Fibroblast of skin of left biceps (primary cell): ENCODE results near the gene ABCB11.

ENCODE experiments used
- DNase-seq, 2 experiments: peaks; one replicate each; pipeline ENCODE4 v3.0.0-alpha.2; 2013; ENCODE audit warnings: low read depth in 2 of 2

The ABCB11 gene

DNA sequence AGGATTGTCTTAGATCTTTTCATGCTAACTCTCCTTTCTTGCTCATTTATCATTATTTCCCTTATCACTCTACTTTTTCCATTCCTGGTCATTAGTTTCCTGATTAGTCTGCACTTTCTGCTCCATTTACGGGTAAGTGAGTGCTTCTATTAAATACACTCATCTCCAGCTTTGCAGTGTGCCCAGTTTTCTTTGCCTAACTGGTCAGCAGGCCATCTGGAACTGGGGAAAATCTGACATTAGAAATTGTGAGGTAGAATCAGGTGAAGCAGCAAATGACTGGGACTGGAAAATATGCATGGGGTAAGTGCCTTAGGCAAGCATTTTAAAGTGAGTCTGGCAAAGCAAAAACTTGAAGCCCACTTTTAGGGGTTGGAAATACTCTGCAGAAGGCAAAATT is 100.9 kb downstream of the ABCB11 start:
- DNase-seq: no peak

DNA sequence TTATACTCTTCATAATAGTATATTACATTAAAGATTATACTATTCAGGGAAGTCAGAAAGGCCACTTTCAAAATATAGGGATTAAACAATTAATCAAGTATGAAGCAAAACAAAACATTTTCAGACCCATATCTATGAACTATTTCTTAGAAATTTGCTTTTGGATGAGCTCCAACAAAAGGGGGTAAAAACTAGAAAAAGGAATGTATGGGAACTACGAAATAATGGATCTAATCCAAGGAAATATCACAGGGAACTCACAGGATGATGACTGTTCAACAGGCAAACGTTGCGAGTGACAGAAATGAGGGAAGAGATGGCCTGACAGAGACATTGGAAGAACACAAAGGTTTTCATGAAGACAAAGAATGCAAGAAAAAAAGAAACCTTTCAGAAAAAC is 102.1 kb downstream of the ABCB11 start:
- DNase-seq: no peak

DNA sequence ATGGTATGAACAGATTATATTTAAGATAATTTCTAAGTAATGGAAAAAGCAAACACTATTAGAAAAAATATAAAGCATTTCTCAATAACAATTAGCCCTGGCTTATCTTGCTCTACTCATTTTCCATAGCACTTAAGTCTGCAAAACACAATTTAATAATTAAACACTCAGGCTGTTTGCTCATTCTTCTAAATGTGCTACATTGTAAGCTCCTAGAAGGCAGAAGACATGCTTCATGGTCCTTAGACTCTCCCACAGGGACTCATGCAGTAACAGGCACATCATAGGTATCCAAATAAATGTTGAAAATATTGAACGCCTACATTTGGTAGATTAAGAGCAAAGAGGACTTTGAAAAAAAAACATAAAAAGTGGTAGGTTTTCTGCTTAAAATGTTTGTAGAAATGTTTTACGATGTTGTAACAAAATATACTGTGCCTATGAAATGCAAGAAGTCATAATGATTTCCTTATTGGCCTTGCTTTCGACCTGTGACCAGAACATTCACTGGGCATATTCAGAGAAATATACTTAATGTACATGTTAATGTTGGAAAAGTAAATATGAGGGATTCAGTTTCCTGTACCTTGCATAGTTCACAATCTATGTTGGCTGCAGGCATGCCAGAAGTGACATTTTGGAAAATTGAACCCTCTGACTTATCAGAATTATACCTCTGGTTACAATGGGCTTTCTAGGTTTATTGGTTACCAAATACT is 102.9 kb downstream of the ABCB11 start:
- no peak for DNase-seq

DNA sequence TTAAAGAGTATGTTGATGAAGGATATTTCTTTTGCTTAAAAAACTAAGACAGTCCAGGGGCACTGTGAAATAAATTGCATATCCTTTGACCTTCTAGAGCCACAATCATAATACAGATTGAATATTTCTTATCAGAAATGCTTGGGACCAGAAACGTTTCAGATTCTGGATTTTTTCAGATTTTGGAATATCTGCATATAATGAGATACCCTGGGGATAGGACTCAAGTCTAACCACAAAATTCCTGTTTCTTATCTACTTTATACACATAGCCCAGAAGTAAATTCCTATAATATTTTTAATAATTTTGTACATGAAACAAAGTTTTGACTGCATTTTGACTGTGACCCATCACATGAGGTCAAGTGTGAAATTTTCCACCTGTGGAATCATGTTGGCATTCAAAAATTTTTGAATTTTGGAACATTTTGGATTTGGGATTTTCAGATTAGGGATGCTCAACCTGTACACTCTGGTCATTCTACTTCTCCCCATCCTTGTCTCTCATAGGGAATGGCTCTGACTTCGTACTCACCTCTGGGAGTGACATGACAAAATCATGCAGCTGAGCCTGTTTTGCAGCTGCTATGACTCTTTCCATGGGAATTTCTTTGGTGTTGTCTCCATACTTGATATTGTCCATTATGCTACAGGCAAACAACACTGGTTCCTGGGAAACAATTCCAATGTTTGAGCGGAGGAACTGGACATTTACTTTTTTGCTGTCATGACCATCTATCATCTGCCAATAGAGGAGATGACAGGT is 104.3 kb downstream of the ABCB11 start:
- no peak for DNase-seq

DNA sequence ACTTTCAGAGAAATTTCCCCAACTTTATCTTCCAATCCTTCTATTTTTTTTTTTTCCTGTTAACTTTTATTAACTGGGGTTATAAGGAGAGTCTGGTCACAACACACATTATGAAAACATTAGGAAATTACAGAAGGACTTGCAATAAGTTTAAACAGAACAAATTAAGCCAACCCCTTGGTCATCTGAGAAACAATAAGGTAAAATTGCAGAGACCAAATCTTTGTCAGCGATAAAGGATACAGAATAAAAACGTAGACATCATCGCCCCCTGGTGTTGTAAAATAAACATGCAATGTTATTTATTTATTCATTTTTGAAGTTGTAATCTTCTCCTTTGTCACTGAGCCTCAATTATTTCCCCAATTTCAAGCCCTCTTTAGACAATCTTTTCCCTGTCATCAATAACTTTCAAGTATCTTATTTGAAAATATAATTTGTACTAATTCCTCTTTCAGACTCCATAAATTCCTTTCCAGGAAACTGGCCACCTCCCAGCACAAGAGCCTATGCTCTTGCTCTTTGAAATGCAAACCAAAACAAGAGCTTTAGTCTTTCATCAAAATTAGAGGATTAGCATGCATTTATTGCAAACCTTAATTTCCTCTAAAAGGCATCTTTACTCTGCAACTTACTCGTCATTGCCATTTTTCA is 110.5 kb downstream of the ABCB11 start:
- no peak for DNase-seq

DNA sequence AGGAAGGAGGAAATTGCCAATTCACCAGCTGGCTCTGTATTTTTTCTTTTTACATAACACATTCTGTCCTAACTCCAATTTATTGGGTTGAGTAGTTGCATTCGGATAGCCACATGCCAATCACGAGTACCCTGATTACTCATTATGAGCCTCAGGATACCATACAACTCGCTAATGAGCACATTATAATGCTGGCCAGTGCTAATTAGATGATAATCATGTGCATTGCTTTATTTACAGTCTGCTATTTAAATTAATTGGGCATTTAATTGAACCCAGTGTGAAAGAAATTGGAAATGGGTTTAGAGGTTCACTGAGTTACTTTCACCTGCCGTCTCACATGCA is 114.8 kb downstream of the ABCB11 start:
- DNase-seq: no peak

DNA sequence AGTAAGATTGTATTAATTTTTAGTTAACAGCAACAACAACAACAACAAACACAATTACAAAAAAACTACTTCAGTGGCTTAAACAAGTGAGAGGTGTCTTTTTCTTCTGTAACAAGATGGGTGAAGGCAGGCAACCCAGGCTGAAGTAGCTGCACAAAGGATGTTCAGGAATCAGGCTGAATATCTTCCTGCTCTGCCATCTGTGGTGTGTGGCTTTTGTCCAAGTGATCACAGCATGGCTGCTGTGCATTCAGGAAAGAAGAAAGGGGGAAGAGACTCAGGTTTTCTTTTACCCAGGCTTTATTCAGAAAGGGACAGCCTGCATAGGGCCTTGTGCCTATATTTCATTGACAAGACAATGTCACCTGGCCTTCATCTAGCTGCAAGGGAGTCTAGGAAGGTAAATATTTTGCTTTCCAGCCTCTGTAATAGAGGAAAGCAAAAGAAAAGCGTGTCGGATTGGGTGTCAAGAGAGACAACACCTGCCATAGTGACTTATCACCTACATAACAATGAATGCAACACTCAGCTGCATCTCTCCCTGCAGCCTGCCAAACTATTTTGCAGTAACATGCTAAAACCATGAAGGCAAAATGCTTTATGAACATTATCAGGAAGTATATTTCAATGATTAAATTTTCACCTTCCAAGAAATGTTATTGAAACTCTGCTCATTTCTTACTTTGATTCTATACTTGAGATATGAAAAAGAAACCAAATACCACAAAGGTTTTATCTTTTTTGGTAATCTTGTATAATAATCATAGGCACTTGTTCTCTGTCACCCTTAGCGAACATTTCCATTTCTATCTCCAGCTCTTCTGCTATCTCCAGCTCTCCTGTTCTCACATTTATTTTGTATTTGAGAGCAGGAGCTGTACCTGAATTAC is 115.4 kb downstream of the ABCB11 start:
- no peak for DNase-seq

DNA sequence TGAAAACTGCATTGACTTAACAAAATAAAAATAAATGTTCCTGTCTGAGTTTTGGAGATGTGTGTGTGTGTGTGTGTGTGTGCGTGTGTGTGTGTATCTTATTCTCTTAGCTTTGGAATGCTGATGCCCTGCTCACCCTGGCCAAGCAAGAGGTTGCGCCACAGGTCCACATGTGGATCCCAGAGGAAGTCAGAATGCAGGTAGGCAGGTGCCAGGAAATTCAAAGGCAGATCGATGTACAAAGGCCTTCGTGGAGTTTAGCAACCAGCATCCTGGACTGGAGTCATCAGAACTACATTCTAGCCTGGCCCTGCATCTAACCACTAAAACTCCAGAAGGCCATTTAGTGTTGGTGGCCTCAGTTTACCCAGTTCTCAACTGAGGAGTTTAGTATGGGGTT is 117.6 kb downstream of the ABCB11 start:
- no peak for DNase-seq

DNA sequence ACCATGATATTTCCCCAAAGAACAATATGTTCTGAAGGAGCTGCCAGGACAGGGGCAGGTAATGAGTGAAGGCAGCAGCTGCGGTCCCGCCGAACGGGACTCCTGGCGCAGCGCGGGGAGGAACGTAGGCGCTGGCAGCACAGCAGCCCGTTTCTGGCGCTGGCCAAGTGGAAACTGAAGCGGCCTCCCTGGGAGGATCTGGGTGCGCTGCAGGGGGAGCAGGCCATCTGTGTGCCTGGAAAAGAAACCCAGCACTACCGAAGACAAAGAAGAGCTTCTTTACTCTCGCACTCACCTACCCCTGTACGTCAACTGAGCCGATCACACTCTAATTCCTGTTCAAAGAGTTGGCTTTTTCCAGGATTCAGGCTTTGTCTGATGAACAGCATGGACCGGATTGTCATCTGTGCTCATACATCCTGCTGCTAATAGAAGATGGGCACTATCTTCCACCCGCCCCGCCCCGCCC is 118.2 kb downstream of the ABCB11 start:
- no peak for DNase-seq

DNA sequence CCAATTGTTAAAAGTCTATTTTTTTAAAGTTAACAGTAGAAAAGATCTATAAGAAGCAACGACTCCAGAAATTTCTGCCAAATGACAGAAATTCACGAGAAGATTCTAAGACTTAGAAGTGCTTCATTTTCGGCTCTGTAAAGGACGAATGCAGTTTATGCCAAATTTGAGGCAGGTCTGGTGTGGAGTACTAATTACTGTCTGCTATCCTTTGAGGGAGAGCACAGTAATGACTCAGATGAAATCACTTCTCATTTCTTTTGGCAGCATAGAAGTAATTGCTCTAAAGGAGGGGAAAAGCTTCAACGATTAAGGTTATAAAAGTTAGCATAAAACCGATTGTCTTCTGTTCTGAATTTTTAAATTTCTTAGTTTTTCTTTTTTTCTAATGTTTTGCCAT is 118.7 kb downstream of the ABCB11 start:
- DNase-seq: no peak

DNA sequence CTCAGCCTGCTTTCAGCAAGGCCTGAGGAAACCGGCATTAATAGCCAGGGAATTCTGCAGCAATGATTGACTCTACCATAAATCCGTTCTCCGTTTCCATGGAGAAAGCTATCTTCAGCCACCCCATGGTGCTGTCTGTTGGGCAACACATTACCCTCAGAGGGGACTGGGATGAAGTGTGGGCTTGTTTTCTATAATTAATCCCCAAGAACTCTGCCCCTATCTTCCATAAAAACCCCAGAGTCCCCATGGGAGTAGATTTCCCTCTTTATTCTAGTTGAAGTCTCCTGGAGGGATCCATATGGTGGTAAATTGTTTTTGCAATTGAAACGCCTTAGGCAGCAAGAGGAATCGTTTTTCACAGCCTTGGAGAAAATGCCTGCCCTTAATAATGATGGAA is 120.8 kb downstream of the ABCB11 start:
- no peak for DNase-seq

DNA sequence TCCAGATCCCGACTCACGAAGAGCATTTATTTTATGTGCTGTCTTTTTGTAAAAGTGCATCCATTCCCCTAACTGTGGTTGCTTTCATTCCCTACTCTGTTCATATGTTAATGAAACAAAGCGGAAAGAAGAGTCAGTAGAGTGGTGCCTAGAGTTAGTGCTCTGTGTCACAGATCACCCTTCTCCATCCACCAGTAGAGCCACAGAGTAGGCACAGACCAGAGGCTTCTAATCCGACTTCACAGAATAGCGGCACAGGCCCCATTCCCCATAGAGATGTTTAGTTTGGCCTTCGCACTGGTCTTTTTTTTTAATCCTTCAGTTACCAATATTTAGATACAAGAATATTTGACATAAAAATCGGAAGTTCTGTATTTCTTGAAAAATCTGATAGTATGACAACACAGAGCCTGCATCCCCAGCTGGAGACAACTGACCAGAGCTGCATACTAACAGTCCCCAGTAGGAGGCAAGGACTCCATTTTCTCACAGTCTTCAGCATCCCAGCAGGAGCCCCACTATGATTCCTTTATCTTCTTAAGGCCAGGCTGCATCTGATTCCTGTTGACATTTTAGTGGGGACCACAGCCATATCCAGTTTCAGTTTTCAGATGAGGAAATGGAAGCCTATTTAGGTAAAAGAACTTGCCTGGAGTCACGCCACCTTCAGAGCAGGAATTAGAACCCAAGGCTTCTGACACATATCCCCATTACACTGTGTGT is 123.0 kb downstream of the ABCB11 start:
- DNase-seq: no peak

DNA sequence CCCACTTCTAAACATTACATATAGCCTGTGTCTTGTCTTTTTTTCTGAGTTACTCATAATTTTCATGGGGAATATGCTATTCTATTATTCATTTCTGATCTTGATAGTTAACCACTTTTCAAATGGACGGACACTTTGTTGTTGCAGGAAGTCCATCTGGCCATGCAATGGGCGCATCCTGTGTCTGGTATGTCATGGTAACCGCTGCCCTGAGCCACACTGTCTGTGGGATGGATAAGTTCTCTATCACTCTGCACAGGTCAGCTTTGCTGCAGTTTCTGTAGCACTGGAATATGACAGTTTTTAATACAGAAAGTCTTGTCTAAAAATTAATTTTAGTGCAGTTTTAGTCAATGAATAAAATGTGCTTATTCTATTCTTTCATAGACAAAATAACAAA is 126.8 kb downstream of the ABCB11 start:
- no peak for DNase-seq

DNA sequence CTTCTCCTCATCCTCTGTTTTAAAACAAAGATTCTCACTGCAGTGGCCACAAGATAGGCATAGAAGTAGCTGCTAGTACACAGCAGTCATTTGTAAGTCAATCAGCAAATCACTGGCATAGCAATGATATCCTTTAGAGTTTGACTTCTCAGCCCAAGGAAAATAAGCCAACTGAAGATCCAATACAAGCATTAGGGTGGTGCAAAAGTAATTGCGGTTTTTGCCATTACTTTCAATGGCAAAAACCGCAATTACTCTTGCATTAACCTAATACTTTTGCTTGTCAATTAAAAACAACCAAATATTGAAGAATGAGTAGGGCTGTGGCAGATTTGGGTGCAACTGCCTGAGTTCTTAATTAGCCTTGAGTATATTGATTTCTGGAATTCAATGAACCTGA is 127.2 kb downstream of the ABCB11 start:
- no peak for DNase-seq

DNA sequence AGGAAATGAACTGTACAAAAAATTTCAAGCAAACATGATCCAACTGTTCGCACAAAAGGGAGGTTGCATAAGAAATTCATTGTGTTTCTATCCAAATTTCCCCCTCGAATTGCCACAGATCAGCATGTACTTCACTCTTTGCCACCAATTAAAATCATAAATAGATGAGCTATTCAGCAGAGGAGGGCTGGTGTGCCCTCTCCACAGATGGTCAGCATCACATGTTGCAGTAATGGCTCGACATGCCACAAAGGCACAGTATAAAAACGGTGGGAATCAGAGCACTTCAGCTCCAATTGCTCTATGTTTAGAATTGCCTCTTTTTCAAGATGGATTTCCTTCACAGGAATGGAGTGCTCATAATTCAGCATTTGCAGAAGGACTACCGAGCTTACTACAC is 130.1 kb downstream of the ABCB11 start, which contains the start of gene G6PC2:
G6PC2 (plus strand) TSS at position 289 of the 400 bp plus-strand sequence; CDS start at position 330, 41 bp downstream.
- no peak for DNase-seq

DNA sequence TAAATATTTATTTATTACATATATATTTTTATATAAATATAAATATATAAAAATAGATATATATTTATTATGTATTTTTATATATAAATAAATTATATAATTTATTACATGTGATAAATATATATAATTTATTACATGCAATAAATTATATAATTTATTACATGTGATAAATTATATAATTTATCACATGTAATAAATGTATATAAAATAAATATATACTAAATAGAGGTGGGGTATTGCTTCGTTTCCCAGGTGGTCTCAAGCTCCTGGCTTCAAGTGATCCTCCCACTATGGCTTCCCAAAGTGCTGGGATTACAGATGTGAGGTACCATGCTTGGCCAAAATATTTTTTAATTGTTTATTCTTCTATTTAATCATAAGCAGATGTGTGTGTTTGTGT is 133.7 kb downstream of the ABCB11 start:
- DNase-seq: no peak

DNA sequence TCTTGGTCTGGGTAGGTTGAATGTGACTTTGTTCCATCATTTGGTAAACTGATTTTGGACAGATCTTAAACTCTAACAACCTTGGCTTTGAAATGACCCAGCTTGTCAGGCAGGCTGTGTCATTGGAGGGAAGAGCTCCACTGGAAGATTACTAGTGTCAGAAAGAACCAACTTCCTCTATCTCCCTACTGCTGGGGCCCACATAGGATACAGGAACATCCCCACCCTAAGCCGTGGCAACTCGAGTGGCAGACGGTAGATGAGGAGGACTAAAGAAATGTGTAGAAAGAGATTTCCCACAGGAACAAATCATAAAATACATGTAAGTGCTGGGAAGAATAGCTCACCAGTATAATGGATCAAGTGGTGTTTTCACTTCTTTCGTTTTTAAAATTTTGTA is 134.3 kb downstream of the ABCB11 start:
- DNase-seq: no peak

DNA sequence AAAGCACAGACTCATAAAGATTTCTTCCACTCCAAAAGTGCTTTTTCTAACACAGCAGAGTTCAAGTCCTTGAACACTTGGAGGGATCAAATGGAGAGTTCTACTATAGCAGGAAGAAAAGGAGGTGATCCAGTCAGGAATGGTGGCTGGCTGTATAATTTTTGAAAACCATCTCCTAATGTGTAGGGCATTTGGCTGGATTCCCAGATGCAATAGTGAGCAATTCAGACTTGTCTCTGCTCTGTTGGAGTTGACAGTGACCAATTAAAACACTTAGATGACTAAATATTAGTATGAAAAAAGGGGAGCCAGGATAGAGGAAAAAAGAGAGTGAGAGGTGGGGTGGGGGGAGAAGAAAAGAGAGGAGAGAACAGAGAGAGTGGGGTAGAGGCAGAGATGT is 135.4 kb downstream of the ABCB11 start:
- no peak for DNase-seq

DNA sequence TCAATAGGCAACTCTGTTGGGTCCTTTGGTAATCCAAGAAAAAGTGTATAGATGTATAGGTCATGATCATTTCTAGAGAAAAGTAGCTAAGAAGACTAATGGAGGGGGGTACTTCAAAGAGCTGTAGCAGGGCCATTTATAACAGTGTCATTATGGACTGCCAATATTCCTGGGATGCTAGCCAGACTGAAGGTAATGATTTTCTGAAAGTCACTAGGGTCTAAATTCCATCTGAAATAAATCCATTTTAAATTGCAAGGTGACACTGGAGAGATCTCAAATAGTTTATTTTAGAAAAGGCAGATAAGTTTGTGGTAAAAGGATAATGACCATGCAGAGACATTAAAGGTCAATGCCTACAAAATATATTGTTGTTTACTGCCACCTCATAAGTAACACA is 136.4 kb downstream of the ABCB11 start:
- DNase-seq: no peak

DNA sequence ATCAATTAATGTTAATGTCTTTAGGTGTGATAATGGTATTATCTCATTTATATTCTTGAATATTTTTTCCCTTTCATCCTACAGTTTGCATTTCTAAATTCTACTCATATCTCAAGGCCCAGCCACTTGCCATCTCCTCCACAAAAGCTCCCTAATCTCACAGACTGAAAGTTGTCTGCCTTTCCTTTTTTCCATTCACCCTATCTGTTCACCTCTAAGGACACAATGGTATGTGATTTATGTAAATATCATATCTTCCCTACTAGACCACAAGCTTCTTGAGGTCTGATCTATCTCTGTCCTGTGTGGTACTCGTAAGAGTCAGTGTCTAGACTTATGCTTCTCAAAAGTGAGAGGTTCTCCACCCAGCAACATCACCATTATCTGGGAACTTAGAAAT is 137.0 kb downstream of the ABCB11 start:
- no peak for DNase-seq

DNA sequence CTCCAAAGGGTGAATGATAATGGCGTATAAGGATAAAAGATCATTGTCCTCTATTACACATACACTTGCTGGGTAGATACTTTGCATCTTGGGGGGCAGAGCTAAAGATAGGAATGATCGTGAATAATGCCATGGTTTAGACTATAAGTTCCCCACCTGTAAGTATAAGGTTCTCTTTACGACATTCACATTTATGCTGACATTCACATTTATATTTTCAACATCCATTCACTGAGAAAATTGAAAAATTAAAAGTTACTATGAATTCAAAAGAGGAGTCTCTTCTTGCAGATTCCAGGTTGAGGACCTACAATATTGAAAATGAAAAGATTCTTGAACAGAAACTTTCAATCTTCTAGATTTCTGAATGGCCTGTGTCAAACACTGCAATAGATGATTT is 138.8 kb downstream of the ABCB11 start:
- no peak for DNase-seq
